Measurements from ENCODE around the gene CHRNG.

- TF ChIP-seq CTCF (conservative IDR thresholded peaks at IDR 0.05; ENCODE audit: low read depth in 2 of 2) (no peak), REST (IDR thresholded peaks at IDR 0.05; ENCODE audit: unreplicated experiment) (no peak), EZH2phosphoT487 (IDR thresholded peaks at IDR 0.05; ENCODE audit: unreplicated experiment) (no peak), CREB1 (CRISPR knock-in tag; IDR thresholded peaks at IDR 0.05; ENCODE audit: low read depth) (no peak), POLR2AphosphoS5 (IDR thresholded peaks at IDR 0.05; ENCODE audit: low read depth) (no peak), EZH2 (IDR thresholded peaks at IDR 0.05; ENCODE audit: low read depth, unreplicated experiment) (peak; percentile 54)
These were observed 35.6 kb upstream of the CHRNG start for GRCh38 chr2:232503809-232504323.
